Colonic mucosa (tissue), 4 donors: Measurements from ENCODE around the gene CCDC61. TPM values are rescaled to one million over a fixed set of nuclear protein-coding genes. Genes with fewer than 3 reads are reported as not detected.

Experiments
- DNase-seq: peaks from one replicate; pipeline ENCODE4 v3.0.0-alpha.2; 2020
- H3K27ac ChIP-seq: fragments of 200-600 bp; one replicate; pipeline ENCODE4 v1.8.0; 2021
- H3K27me3 ChIP-seq: fragments of 200-600 bp; one replicate; pipeline ENCODE4 v1.8.0; 2021
- H3K36me3 ChIP-seq: fragments of 200-600 bp; one replicate; pipeline ENCODE4 v1.8.0; 2021
- H3K4me1 ChIP-seq: fragments of 200-600 bp; one replicate; pipeline ENCODE4 v1.8.0; 2021; ENCODE audit warnings: mild to moderate bottlenecking
- H3K4me3 ChIP-seq: fragments of 200-600 bp; one replicate; pipeline ENCODE4 v1.8.0; 2021
- H3K9ac ChIP-seq, 2 donors: one replicate each; pipeline ENCODE4 v1.7.0; 2013; ENCODE audit warnings: control low read depth in 2 of 2, low read depth in 2 of 2, low read length in 2 of 2
- H3K9me3 ChIP-seq: fragments of 200-600 bp; one replicate; pipeline ENCODE4 v1.8.0; 2021
- CTCF ChIP-seq: fragments of 200-600 bp; IDR thresholded peaks from one replicate; pipeline ENCODE4 v1.8.0; 2022; ENCODE audit warnings: antibody characterized with exemption, mild to moderate bottlenecking
- intact Hi-C: fragments of 100-400 bp; cut with DNase I; formaldehyde crosslinking; loops from one replicate; pipeline ENCODE4 v1.14.1; 2022
- total RNA-seq, 2 donors: library from RNA; stranded (reverse); fragmentation: NEBNext Ultra II Directional in 1 of 2; extraction: Animal tissue kit (Norgen Biotek cat#: 25700) in 1 of 2; gene quantifications; one replicate each; pipeline ENCODE4 v1.2.1, GENCODE V29; 2021
- donor health status: healthy.
- donor health status: DM: no; HTN: no; CAD: no.
- donor health status: DM: no; HTN: no; CAD: no.

CCDC61 gene
- total RNA-seq, 2 donors from 2014 or later, result 14.4 to 32.2 TPM

DNA sequence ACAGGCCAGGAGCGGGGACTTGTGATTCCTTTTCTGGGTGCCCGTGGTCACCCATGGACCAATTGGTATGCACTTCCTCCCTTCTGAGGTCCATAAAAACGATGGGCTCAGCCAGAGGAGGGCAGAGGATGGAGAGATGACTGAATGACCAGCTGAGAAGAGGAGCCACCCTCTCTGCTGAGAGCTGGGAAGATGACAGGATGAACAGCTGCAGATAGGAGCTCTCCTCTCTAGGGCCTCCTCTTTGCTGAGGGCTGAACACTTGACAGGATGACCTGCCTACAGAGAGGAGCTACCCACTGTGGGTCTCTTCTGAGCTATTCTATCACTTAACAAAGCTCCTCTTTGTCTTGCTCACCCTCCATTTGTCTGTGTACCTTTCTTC, 41.5 kb downstream of the CCDC61 start:
- no peaks in the 10 kb centered on the region for H3K4me1 ChIP-seq
- no peak for TF ChIP-seq CTCF
- intact Hi-C loops, result no loop called here

DNA sequence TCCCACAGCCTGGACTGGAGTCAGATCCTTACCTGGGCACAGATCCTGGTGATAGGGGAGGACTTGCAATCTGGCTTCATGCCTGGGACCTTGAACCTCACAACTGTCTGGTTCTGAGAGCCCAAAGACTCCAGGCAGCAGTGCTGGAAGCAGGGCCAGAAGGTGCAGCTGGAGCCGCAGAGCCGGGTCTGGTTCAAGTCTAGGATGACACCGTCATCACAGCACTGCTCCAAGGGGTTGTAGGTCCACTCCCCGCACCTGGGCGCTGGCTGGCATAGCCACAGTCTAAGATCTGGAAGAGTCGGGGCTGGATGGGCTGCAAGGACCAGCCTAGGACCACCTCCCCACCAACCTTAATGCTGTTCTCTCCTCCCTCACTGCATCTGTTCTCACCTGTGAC, 44.9 kb downstream of the CCDC61 start:
- no peaks in the 10 kb centered on the region for H3K4me1 ChIP-seq
- H3K27ac ChIP-seq, result no peak overlapping the region
- no peak overlapping the region for H3K4me3 ChIP-seq
- no peaks in the 10 kb centered on the region for H3K36me3 ChIP-seq
- no peak for DNase-seq
- no peaks in the 10 kb centered on the region for H3K27me3 ChIP-seq
- H3K9ac ChIP-seq, result no peak overlapping the region
- intact Hi-C loops, result no loop called here
- TF ChIP-seq CTCF, result no peak
- H3K9me3 ChIP-seq, result no peaks in the 10 kb centered on the region

More for the DNA sequence above, 41.5 kb downstream of the CCDC61 start:
- no peak for DNase-seq
- Histone ChIP-seq H3K9ac (no peak overlapping the region), H3K27me3 (no peaks in the 10 kb centered on the region), H3K4me3 (no peak overlapping the region), H3K36me3 (no peaks in the 10 kb centered on the region), H3K9me3 (no peaks in the 10 kb centered on the region), H3K27ac (no peak overlapping the region)

DNA sequence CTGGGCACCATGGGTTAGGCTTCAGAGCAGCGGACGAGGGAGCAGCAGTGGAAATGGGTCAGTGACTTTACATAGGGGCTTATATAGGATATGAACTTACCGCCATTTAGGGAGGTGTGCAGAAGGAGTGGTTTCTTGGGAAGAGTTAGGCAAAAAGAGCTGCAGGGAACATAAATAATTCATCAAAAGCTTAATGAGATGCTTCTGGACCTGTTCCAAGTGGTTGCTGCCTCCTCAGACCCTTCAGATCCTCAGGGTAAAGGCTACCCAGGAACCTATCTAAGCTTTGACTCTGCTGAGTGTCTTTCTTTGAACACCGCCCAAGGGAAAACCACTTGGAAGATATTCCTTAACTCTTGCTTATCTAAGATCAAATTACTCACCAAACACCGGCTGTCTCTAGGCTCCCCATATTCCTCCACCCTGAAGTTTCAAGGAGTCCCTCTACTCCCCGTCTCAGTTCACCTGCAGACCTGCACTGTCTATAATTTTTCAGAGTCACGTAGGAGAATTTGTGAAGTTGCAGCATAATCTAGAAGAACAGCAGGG, 45.8 kb downstream of the CCDC61 start, which contains the start of gene IGFL4:
IGFL4 (minus strand) TSS at position 51 of the 549 bp plus-strand sequence; CDS start at position 11, 40 bp downstream.
- no peak within 1 kb of the TSS for H3K27ac ChIP-seq

GRCh38 chr19:46042252-46042883, 47.1 kb downstream of the CCDC61 start:
- no peak overlapping the region for H3K27ac ChIP-seq
- no peaks in the 10 kb centered on the region for H3K27me3 ChIP-seq
- intact Hi-C loops, result no loop called here
- H3K36me3 ChIP-seq, result no peaks in the 10 kb centered on the region
- no peak for TF ChIP-seq CTCF
- H3K4me1 ChIP-seq, result no peaks in the 10 kb centered on the region
- no peaks in the 10 kb centered on the region for H3K9me3 ChIP-seq
- no peak overlapping the region for H3K9ac ChIP-seq
- H3K4me3 ChIP-seq, result no peak overlapping the region
- no peak for DNase-seq

More for the DNA sequence above, 45.8 kb downstream of the CCDC61 start, which contains the start of gene IGFL4:
- Histone ChIP-seq H3K4me3 (no peak within 1 kb of the TSS), H3K9ac (no peak within 1 kb of the TSS), H3K27me3 (no peaks in the 10 kb centered on the region), H3K4me1 (no peaks in the 10 kb centered on the region), H3K36me3 (no peaks in the 10 kb centered on the region), H3K9me3 (no peaks in the 10 kb centered on the region)
- no peak for DNase-seq
- TF ChIP-seq CTCF, result no peak
- intact Hi-C loops, result no loop called here

DNA sequence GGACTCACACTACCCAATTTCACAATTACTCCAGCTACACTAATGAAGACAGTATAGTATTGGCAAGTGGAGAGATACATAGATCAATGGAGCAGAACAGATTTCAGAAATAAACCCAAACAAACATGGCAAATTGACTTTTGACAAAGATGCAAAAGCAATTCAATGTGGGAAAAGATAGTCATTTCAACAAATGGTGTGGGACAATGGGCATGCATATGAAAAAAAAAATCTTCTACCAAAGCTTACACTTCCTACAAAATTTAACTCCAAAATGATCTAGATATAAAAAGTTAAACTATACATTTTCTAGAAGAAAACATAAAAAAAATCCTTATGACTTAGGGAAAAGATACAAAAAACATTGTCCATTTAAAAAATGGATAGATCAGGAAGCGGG, 48.3 kb downstream of the CCDC61 start:
- Histone ChIP-seq H3K27ac (no peak overlapping the region), H3K4me3 (no peak overlapping the region), H3K9ac (no peak overlapping the region), H3K4me1 (no peaks in the 10 kb centered on the region), H3K27me3 (no peaks in the 10 kb centered on the region), H3K9me3 (no peaks in the 10 kb centered on the region), H3K36me3 (no peaks in the 10 kb centered on the region)
- intact Hi-C loops, result no loop called here
- TF ChIP-seq CTCF, result no peak
- DNase-seq, result no peak
